GM23338 (cell line): ENCODE measurements around the gene RBM42.

ENCODE experiments used
- CREB1 ChIP-seq: fragments of 250-450 bp; sonication (Bioruptor Pico); IDR thresholded peaks from 2 replicates; pipeline ENCODE4 v1.5.0; 2020; ENCODE audit warnings: low read depth, mild to moderate bottlenecking, moderate library complexity
- EZH2 ChIP-seq: fragments of 200-600 bp; sonication (generic); IDR thresholded peaks from one replicate; pipeline ENCODE4 v1.8.0; 2017; ENCODE audit warnings: antibody characterized with exemption, mild to moderate bottlenecking, low read depth; ENCODE audit not compliant: unreplicated experiment
- EZH2phosphoT487 ChIP-seq: fragments of 200-600 bp; sonication (generic); IDR thresholded peaks from one replicate; pipeline ENCODE4 v1.8.1; 2018; ENCODE audit warnings: antibody characterized with exemption; ENCODE audit not compliant: unreplicated experiment
- JUNB ChIP-seq: IDR thresholded peaks from one replicate; pipeline ENCODE4 v1.6.1; 2016; ENCODE audit warnings: antibody characterized with exemption; ENCODE audit not compliant: unreplicated experiment
- NANOG ChIP-seq: IDR thresholded peaks from 2 replicates; pipeline ENCODE4 v1.6.1; 2016; ENCODE audit warnings: antibody characterized with exemption, borderline replicate concordance
- POLR2AphosphoS5 ChIP-seq: IDR thresholded peaks from 2 replicates; pipeline ENCODE4 v1.6.1; 2016; ENCODE audit warnings: antibody characterized with exemption, low read depth
- STAT1 ChIP-seq: IDR thresholded peaks from one replicate; pipeline ENCODE4 v1.6.1; 2016; ENCODE audit warnings: antibody characterized with exemption; ENCODE audit not compliant: unreplicated experiment
- ZNF114 ChIP-seq: fragments of 250-450 bp; sonication (Bioruptor Pico); IDR thresholded peaks from 2 replicates; pipeline ENCODE4 v1.5.0; 2020; ENCODE audit warnings: mild to moderate bottlenecking, moderate library complexity
- ZNF331 ChIP-seq: fragments of 250-450 bp; sonication (Bioruptor Pico); IDR thresholded peaks from 2 replicates; pipeline ENCODE4 v1.5.0; 2020; ENCODE audit warnings: low read depth, mild to moderate bottlenecking, moderate library complexity
- TF ChIP-seq, protein P1 (sequence below): IDR thresholded peaks from one replicate; pipeline ENCODE4 v1.6.1; 2018; ENCODE audit warnings: antibody characterized with exemption; ENCODE audit not compliant: unreplicated experiment
- TF ChIP-seq, protein P2 (sequence below), 2 experiments: fragments of 200-600 bp in 1 of 2; sonication (generic) in 1 of 2; conservative IDR thresholded peaks; 2 replicates each; pipeline versions ENCODE4 v1.5.1 to v1.6.1; 2016 to 2017; ENCODE audit warnings: antibody characterized with exemption in 2 of 2, low read depth in 2 of 2, mild to moderate bottlenecking in 2 of 2, moderate library complexity in 1 of 2
- TF ChIP-seq, protein P3 (sequence below): IDR thresholded peaks from 2 replicates; pipeline ENCODE4 v1.6.1; 2016; ENCODE audit warnings: antibody characterized with exemption
- TF ChIP-seq, protein P4 (sequence below): fragments of 250-450 bp; sonication (Bioruptor Pico); IDR thresholded peaks from 2 replicates; pipeline ENCODE4 v1.5.0; 2020; ENCODE audit warnings: mild to moderate bottlenecking, moderate library complexity

DNA sequence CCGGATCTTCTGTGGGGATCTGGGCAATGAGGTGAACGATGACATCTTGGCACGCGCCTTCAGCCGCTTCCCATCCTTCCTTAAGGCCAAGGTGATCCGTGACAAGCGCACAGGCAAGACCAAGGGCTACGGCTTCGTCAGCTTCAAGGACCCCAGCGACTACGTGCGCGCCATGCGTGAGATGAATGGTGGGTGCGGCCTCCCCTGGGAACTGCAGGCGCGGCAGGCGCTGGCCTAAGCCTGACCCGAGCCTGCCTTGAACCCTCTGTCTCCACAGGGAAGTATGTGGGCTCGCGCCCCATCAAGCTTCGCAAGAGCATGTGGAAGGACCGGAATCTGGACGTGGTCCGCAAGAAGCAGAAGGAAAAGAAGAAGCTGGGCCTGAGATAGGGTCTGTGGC lies 8.3 kb downstream of the RBM42 start:
- no peak for TF ChIP-seq EZH2
- no peak for TF ChIP-seq POLR2AphosphoS5
- TF ChIP-seq EZH2phosphoT487: no peak
- TF ChIP-seq, protein P1, sequence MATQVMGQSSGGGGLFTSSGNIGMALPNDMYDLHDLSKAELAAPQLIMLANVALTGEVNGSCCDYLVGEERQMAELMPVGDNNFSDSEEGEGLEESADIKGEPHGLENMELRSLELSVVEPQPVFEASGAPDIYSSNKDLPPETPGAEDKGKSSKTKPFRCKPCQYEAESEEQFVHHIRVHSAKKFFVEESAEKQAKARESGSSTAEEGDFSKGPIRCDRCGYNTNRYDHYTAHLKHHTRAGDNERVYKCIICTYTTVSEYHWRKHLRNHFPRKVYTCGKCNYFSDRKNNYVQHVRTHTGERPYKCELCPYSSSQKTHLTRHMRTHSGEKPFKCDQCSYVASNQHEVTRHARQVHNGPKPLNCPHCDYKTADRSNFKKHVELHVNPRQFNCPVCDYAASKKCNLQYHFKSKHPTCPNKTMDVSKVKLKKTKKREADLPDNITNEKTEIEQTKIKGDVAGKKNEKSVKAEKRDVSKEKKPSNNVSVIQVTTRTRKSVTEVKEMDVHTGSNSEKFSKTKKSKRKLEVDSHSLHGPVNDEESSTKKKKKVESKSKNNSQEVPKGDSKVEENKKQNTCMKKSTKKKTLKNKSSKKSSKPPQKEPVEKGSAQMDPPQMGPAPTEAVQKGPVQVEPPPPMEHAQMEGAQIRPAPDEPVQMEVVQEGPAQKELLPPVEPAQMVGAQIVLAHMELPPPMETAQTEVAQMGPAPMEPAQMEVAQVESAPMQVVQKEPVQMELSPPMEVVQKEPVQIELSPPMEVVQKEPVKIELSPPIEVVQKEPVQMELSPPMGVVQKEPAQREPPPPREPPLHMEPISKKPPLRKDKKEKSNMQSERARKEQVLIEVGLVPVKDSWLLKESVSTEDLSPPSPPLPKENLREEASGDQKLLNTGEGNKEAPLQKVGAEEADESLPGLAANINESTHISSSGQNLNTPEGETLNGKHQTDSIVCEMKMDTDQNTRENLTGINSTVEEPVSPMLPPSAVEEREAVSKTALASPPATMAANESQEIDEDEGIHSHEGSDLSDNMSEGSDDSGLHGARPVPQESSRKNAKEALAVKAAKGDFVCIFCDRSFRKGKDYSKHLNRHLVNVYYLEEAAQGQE: no peak
- TF ChIP-seq, protein P2, sequence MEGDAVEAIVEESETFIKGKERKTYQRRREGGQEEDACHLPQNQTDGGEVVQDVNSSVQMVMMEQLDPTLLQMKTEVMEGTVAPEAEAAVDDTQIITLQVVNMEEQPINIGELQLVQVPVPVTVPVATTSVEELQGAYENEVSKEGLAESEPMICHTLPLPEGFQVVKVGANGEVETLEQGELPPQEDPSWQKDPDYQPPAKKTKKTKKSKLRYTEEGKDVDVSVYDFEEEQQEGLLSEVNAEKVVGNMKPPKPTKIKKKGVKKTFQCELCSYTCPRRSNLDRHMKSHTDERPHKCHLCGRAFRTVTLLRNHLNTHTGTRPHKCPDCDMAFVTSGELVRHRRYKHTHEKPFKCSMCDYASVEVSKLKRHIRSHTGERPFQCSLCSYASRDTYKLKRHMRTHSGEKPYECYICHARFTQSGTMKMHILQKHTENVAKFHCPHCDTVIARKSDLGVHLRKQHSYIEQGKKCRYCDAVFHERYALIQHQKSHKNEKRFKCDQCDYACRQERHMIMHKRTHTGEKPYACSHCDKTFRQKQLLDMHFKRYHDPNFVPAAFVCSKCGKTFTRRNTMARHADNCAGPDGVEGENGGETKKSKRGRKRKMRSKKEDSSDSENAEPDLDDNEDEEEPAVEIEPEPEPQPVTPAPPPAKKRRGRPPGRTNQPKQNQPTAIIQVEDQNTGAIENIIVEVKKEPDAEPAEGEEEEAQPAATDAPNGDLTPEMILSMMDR (conservative IDR thresholded peaks at IDR 0.05; ENCODE audit: low read depth in 2 of 2): no peak
- no peak for TF ChIP-seq CREB1 (CRISPR knock-in tag)
- no peak for TF ChIP-seq JUNB
- TF ChIP-seq NANOG: no peak
- TF ChIP-seq, protein P3, sequence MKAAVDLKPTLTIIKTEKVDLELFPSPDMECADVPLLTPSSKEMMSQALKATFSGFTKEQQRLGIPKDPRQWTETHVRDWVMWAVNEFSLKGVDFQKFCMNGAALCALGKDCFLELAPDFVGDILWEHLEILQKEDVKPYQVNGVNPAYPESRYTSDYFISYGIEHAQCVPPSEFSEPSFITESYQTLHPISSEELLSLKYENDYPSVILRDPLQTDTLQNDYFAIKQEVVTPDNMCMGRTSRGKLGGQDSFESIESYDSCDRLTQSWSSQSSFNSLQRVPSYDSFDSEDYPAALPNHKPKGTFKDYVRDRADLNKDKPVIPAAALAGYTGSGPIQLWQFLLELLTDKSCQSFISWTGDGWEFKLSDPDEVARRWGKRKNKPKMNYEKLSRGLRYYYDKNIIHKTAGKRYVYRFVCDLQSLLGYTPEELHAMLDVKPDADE: no peak
- TF ChIP-seq STAT1: no peak
- TF ChIP-seq, protein P4, sequence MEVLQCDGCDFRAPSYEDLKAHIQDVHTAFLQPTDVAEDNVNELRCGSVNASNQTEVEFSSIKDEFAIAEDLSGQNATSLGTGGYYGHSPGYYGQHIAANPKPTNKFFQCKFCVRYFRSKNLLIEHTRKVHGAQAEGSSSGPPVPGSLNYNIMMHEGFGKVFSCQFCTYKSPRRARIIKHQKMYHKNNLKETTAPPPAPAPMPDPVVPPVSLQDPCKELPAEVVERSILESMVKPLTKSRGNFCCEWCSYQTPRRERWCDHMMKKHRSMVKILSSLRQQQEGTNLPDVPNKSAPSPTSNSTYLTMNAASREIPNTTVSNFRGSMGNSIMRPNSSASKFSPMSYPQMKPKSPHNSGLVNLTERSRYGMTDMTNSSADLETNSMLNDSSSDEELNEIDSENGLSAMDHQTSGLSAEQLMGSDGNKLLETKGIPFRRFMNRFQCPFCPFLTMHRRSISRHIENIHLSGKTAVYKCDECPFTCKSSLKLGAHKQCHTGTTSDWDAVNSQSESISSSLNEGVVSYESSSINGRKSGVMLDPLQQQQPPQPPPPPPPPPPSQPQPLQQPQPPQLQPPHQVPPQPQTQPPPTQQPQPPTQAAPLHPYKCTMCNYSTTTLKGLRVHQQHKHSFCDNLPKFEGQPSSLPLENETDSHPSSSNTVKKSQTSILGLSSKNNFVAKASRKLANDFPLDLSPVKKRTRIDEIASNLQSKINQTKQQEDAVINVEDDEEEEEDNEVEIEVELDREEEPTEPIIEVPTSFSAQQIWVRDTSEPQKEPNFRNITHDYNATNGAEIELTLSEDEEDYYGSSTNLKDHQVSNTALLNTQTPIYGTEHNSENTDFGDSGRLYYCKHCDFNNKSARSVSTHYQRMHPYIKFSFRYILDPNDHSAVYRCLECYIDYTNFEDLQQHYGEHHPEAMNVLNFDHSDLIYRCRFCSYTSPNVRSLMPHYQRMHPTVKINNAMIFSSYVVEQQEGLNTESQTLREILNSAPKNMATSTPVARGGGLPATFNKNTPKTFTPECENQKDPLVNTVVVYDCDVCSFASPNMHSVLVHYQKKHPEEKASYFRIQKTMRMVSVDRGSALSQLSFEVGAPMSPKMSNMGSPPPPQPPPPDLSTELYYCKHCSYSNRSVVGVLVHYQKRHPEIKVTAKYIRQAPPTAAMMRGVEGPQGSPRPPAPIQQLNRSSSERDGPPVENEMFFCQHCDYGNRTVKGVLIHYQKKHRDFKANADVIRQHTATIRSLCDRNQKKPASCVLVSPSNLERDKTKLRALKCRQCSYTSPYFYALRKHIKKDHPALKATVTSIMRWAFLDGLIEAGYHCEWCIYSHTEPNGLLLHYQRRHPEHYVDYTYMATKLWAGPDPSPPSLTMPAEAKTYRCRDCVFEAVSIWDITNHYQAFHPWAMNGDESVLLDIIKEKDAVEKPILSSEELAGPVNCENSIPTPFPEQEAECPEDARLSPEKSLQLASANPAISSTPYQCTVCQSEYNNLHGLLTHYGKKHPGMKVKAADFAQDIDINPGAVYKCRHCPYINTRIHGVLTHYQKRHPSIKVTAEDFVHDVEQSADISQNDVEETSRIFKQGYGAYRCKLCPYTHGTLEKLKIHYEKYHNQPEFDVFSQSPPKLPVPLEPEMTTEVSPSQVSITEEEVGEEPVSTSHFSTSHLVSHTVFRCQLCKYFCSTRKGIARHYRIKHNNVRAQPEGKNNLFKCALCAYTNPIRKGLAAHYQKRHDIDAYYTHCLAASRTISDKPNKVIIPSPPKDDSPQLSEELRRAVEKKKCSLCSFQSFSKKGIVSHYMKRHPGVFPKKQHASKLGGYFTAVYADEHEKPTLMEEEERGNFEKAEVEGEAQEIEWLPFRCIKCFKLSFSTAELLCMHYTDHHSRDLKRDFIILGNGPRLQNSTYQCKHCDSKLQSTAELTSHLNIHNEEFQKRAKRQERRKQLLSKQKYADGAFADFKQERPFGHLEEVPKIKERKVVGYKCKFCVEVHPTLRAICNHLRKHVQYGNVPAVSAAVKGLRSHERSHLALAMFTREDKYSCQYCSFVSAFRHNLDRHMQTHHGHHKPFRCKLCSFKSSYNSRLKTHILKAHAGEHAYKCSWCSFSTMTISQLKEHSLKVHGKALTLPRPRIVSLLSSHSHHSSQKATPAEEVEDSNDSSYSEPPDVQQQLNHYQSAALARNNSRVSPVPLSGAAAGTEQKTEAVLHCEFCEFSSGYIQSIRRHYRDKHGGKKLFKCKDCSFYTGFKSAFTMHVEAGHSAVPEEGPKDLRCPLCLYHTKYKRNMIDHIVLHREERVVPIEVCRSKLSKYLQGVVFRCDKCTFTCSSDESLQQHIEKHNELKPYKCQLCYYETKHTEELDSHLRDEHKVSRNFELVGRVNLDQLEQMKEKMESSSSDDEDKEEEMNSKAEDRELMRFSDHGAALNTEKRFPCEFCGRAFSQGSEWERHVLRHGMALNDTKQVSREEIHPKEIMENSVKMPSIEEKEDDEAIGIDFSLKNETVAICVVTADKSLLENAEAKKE (CRISPR knock-in tag): no peak
- no peak for TF ChIP-seq ZNF331 (CRISPR knock-in tag)
- TF ChIP-seq ZNF114 (CRISPR knock-in tag): no peak
